ENCODE results near the gene TPBG.
A peak's percentile ranks its signal among the peaks of the same experiment; 100 is the strongest.

GRCh38 chr6:82363428-82364086 is at the start of gene TPBG:
- peak in 2 of 6 experiments; percentile 4 to 8 for TF ChIP-seq CTCF (IDR thresholded peaks at IDR 0.05)
- TF ChIP-seq POLR2A (IDR thresholded peaks at IDR 0.05) = peak in 1 of 4 donors; percentile 62

Measured in upper lobe of left lung (tissue), 4 donors.